ENCODE measurements around the gene OGFR.
"Not testable (repeated sequence)": the region's sequence is repeated elsewhere in the genome, so short reads cannot be mapped to it uniquely, and the experiment has no call there.

Gene OGFR

GRCh38 chr20:62837790-62838127 lies 33.1 kb downstream of the OGFR start:
- Mint-ChIP-seq H3K9me3 (no peaks in the 10 kb centered on the region), H3K4me1 (ENCODE audit: low read depth) (peaks cover 3% of the 10 kb centered on the region)

GRCh38 chr20:62838128-62838891 lies 33.7 kb downstream of the OGFR start:
- no peaks in the 10 kb centered on the region for H3K9me3 Mint-ChIP-seq
- no peaks in the 10 kb centered on the region for H3K4me1 Mint-ChIP-seq (ENCODE audit: low read depth)
- H3K36me3 Mint-ChIP-seq (ENCODE audit: low read depth) = peaks cover 4% of the 10 kb centered on the region
- no peak overlapping the region for H3K27ac Mint-ChIP-seq
- H3K4me3 Mint-ChIP-seq = no peak overlapping the region
- no peaks in the 10 kb centered on the region for H3K27me3 Mint-ChIP-seq

More at GRCh38 chr20:62837790-62838127, 33.1 kb downstream of the OGFR start:
- no peaks in the 10 kb centered on the region for H3K27me3 Mint-ChIP-seq
- no peak overlapping the region for H3K4me3 Mint-ChIP-seq
- no peak overlapping the region for H3K27ac Mint-ChIP-seq
- peaks cover under 1% of the 10 kb centered on the region for H3K36me3 Mint-ChIP-seq (ENCODE audit: low read depth)

- Mint-ChIP-seq H3K4me1 (ENCODE audit: low read depth) (no peaks in the 10 kb centered on the region), H3K27ac (no peak overlapping the region), H3K4me3 (no peak overlapping the region), H3K9me3 (no peaks in the 10 kb centered on the region), H3K27me3 (no peaks in the 10 kb centered on the region), H3K36me3 (ENCODE audit: low read depth) (peaks cover 4% of the 10 kb centered on the region)
These were observed 34.6 kb downstream of the OGFR start for GRCh38 chr20:62839261-62839660.

GRCh38 chr20:62839816-62840215 lies 35.2 kb downstream of the OGFR start:
- peaks cover 4% of the 10 kb centered on the region for H3K36me3 Mint-ChIP-seq (ENCODE audit: low read depth)
- no peaks in the 10 kb centered on the region for H3K9me3 Mint-ChIP-seq
- H3K27me3 Mint-ChIP-seq = no peaks in the 10 kb centered on the region
- no peaks in the 10 kb centered on the region for H3K4me1 Mint-ChIP-seq (ENCODE audit: low read depth)
- H3K4me3 Mint-ChIP-seq = no peak overlapping the region
- no peak overlapping the region for H3K27ac Mint-ChIP-seq

GRCh38 chr20:62840244-62841197 lies 35.9 kb downstream of the OGFR start:
- H3K9me3 Mint-ChIP-seq = no peaks in the 10 kb centered on the region
- H3K27ac Mint-ChIP-seq = no peak overlapping the region
- H3K27me3 Mint-ChIP-seq = no peaks in the 10 kb centered on the region
- H3K4me3 Mint-ChIP-seq = no peak overlapping the region
- peaks cover 6% of the 10 kb centered on the region for H3K36me3 Mint-ChIP-seq (ENCODE audit: low read depth)
- H3K4me1 Mint-ChIP-seq (ENCODE audit: low read depth) = no peaks in the 10 kb centered on the region

GRCh38 chr20:62841705-62842212 lies 37.1 kb downstream of the OGFR start:
- H3K9me3 Mint-ChIP-seq = no peaks in the 10 kb centered on the region
- H3K4me1 Mint-ChIP-seq (ENCODE audit: low read depth) = no peaks in the 10 kb centered on the region
- H3K27me3 Mint-ChIP-seq = no peaks in the 10 kb centered on the region
- peaks cover 15% of the 10 kb centered on the region for H3K36me3 Mint-ChIP-seq (ENCODE audit: low read depth)
- H3K4me3 Mint-ChIP-seq = no peak overlapping the region
- H3K27ac Mint-ChIP-seq = no peak overlapping the region

- no peak overlapping the region for H3K27ac Mint-ChIP-seq
- H3K4me1 Mint-ChIP-seq (ENCODE audit: low read depth) = no peaks in the 10 kb centered on the region
- H3K27me3 Mint-ChIP-seq = no peaks in the 10 kb centered on the region
- H3K4me3 Mint-ChIP-seq = no peak overlapping the region
- no peaks in the 10 kb centered on the region for H3K9me3 Mint-ChIP-seq
- peaks cover 15% of the 10 kb centered on the region for H3K36me3 Mint-ChIP-seq (ENCODE audit: low read depth)
These were observed 39.0 kb downstream of the OGFR start for GRCh38 chr20:62843656-62844055.

- Mint-ChIP-seq H3K27me3 (no peaks in the 10 kb centered on the region), H3K36me3 (ENCODE audit: low read depth) (peaks cover 15% of the 10 kb centered on the region), H3K4me1 (ENCODE audit: low read depth) (no peaks in the 10 kb centered on the region), H3K4me3 (no peak overlapping the region), H3K9me3 (no peaks in the 10 kb centered on the region), H3K27ac (no peak overlapping the region)
These were observed 39.5 kb downstream of the OGFR start for GRCh38 chr20:62844182-62844581.

GRCh38 chr20:62845416-62846160 lies 41.0 kb downstream of the OGFR start:
- peaks cover 21% of the 10 kb centered on the region for H3K36me3 Mint-ChIP-seq (ENCODE audit: low read depth)
- no peaks in the 10 kb centered on the region for H3K9me3 Mint-ChIP-seq
- H3K27ac Mint-ChIP-seq = no peak overlapping the region
- no peak overlapping the region for H3K4me3 Mint-ChIP-seq
- no peaks in the 10 kb centered on the region for H3K4me1 Mint-ChIP-seq (ENCODE audit: low read depth)
- H3K27me3 Mint-ChIP-seq = no peaks in the 10 kb centered on the region

- Mint-ChIP-seq H3K36me3 (ENCODE audit: low read depth) (peaks cover 21% of the 10 kb centered on the region), H3K27ac (no peak overlapping the region)
These were observed 41.7 kb downstream of the OGFR start for GRCh38 chr20:62846166-62846890.

GRCh38 chr20:62848917-62849316 lies 44.3 kb downstream of the OGFR start:
- not testable (repeated sequence) for H3K27me3 Mint-ChIP-seq; H3K27ac Mint-ChIP-seq; H3K4me1 Mint-ChIP-seq (ENCODE audit: low read depth); H3K4me3 Mint-ChIP-seq; H3K9me3 Mint-ChIP-seq
- peaks cover 30% of the 10 kb centered on the region for H3K36me3 Mint-ChIP-seq (ENCODE audit: low read depth)

More at GRCh38 chr20:62846166-62846890, 41.7 kb downstream of the OGFR start:
- no peaks in the 10 kb centered on the region for H3K4me1 Mint-ChIP-seq (ENCODE audit: low read depth)
- no peaks in the 10 kb centered on the region for H3K27me3 Mint-ChIP-seq
- H3K9me3 Mint-ChIP-seq = no peaks in the 10 kb centered on the region
- no peak overlapping the region for H3K4me3 Mint-ChIP-seq

GRCh38 chr20:62849431-62849830 lies 44.8 kb downstream of the OGFR start:
- H3K9me3 Mint-ChIP-seq = no peaks in the 10 kb centered on the region
- H3K27me3 Mint-ChIP-seq = no peaks in the 10 kb centered on the region
- H3K27ac Mint-ChIP-seq = no peak overlapping the region
- no peaks in the 10 kb centered on the region for H3K4me1 Mint-ChIP-seq (ENCODE audit: low read depth)
- H3K4me3 Mint-ChIP-seq = no peak overlapping the region
- H3K36me3 Mint-ChIP-seq (ENCODE audit: low read depth) = peaks cover 31% of the 10 kb centered on the region

- Mint-ChIP-seq H3K4me1 (ENCODE audit: low read depth) (no peaks in the 10 kb centered on the region), H3K4me3 (no peak overlapping the region), H3K27me3 (no peaks in the 10 kb centered on the region), H3K36me3 (ENCODE audit: low read depth) (peaks cover 36% of the 10 kb centered on the region), H3K9me3 (no peaks in the 10 kb centered on the region), H3K27ac (no peak overlapping the region)
These were observed 45.8 kb downstream of the OGFR start for GRCh38 chr20:62850333-62850974.

- peaks cover 31% of the 10 kb centered on the region for H3K36me3 Mint-ChIP-seq (ENCODE audit: low read depth)
- no peaks in the 10 kb centered on the region for H3K4me1 Mint-ChIP-seq (ENCODE audit: low read depth)
- H3K9me3 Mint-ChIP-seq = no peaks in the 10 kb centered on the region
- no peaks in the 10 kb centered on the region for H3K27me3 Mint-ChIP-seq
- H3K4me3 Mint-ChIP-seq = no peak overlapping the region
- H3K27ac Mint-ChIP-seq = no peak overlapping the region
These were observed 47.6 kb downstream of the OGFR start for GRCh38 chr20:62852196-62852595.

Measured in stimulated activated naive CD8-positive, alpha-beta T cell treated with anti-CD3 and anti-CD28 coated beads, Interleukin-15, Interleukin-2, amounts not matched to agents 100 ng/mL and 50 ng/mL, for 24 hours (primary cell).